ENCODE measurements around the gene SUN5.
A peak's percentile ranks its signal among the peaks of the same experiment; 100 is the strongest.
"Not testable (repeated sequence)": the region's sequence is repeated elsewhere in the genome, so short reads cannot be mapped to it uniquely, and the experiment has no call there.

Gene SUN5

DNA sequence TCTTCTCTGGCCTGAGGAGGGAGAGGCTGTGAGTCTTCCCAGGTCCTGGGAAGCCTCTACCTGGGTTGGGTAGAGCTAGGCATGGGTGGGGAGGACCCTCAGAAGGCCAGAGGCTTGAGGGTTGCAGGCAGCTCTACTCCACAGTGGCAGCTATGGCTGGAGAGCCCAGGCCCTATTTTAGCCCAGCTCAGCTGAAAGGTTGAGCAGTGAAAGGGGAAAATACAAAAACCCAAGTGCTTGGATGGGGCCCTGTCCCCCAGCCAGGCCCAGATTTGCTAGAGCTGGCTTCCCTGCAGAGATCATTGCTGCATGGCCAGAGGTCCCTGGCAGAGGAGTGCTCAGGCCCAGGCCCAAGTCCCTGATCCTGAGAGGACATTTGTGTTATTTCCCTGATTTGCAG, 45.7 kb downstream of the SUN5 start:
- DNase-seq, result no peak
- in situ Hi-C loops (cut with HindIII; ENCODE audit: low pct_ligation_motif_present, low pct_unique_long_range_greater_than_20kb, low sequenced_read_pairs), result no loop called here

DNA sequence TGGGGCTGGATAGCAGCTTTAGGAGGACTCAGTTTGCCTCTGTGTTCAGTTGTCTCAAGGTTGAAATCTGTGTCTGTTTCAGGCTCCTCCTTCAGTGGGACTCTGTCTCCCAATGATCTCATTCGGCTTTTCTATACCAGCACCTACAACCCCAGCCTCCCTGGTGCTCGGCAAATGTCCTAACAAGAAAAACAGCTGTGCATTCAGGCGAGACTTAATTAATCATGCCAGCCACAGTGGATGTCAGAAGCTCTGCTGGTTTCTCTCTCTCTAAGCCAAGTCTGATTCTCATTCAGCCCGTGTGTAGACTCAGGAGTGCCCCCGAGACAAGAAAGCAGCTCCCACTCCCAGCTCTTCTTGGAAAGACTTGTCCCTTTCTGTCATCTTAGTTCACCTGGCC, 46.8 kb downstream of the SUN5 start:
- DNase-seq, result no peak
- in situ Hi-C loops (cut with HindIII; ENCODE audit: low pct_ligation_motif_present, low pct_unique_long_range_greater_than_20kb, low sequenced_read_pairs), result no loop called here

DNA sequence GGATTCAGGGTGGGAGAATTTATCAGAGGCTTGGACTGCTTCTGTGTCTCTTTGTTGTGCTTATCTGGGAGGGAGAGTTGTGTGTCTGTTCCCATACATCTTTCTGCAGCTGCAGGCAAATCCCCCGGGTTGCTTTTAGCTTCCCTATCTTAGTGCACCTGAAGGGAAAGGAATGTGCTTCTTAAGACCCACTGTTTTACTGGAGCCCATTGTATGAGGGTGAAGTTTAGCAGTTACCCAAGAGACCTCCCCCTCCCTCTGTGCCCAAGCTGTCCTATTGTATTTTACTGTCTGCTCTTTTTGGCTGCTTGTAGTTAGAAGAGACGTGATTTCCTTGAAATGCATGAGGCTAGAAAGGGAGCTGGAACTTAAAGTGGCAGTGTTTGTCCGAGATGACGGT, 53.7 kb downstream of the SUN5 start:
- DNase-seq; in situ Hi-C loops (cut with HindIII; ENCODE audit: low pct_ligation_motif_present, low pct_unique_long_range_greater_than_20kb, low sequenced_read_pairs): not testable (repeated sequence)

DNA sequence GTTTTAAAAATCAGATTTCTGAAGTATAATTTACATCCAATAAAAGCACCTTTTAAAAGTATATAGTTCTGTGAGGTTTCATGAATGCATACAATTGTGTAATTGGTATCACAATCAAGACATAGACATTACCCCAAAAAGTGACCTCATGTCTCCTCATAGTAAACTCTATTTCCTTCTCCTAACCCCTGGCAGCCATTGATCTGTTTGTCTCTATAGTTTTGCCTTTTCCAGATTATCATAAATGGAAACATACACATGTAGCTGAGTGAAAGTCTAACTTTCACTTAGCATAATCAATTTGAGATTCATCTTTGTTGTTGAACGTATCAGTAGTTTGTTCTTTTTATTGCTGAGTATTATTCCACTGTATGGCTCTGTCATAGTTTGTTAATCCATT, 57.6 kb downstream of the SUN5 start:
- DNase-seq, result no peak
- in situ Hi-C loops (cut with HindIII; ENCODE audit: low pct_ligation_motif_present, low pct_unique_long_range_greater_than_20kb, low sequenced_read_pairs), result no loop called here

DNA sequence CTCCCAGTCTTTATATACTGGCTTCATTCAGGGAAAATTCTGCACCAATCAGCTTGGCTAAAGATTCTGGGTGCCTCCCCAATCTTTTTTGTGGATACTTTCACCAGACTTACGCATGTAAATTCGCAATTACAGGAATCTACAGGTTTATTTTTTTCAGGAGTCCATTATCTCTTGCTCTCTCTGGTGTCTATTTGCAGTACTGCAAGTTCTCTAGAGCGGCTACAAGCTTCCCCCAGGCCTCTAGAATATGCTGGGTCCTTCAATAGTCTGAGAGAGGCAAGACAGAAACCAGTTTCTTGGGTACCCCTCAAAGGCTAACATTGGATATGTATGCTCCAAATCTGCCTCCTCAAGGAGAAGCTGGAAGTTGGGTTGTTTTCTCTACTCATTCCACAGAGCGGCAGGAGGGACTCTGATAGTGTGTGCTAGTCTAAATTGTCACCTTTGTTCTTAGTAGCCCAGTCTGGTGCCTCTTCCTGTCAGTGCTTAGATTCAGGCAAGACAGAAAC, 58.5 kb downstream of the SUN5 start:
- peak; percentile 28 for DNase-seq
- in situ Hi-C loops (cut with HindIII; ENCODE audit: low pct_ligation_motif_present, low pct_unique_long_range_greater_than_20kb, low sequenced_read_pairs), result no loop called here

DNA sequence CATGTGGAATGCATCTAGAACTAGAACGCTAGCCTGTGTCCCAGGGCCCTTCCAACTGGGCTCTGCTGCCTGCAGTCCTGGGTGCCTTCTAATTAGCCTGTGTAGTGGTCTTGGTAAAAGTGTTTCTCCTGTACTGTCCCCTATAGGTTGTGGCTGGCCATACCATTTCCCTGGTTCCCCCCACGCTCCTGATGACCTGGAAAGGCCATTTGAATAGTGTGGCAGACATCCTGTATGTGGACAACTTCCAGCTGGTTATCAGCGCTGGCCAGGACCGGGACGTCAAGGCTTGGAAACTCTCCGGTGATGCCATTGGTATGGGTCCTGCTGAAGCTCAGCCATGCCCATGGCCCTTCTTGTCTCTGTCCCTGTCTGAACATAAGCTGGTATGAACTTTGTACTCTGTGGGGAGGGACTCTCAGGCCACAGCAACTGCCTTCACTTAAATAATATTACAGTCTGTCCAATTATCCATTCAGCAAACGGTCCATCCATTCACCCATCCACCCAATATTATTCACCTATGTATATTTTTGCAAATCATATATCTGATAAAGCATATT, 60.7 kb downstream of the SUN5 start:
- in situ Hi-C loops (cut with HindIII; ENCODE audit: low pct_ligation_motif_present, low pct_unique_long_range_greater_than_20kb, low sequenced_read_pairs), result no loop called here
- no peak for DNase-seq

DNA sequence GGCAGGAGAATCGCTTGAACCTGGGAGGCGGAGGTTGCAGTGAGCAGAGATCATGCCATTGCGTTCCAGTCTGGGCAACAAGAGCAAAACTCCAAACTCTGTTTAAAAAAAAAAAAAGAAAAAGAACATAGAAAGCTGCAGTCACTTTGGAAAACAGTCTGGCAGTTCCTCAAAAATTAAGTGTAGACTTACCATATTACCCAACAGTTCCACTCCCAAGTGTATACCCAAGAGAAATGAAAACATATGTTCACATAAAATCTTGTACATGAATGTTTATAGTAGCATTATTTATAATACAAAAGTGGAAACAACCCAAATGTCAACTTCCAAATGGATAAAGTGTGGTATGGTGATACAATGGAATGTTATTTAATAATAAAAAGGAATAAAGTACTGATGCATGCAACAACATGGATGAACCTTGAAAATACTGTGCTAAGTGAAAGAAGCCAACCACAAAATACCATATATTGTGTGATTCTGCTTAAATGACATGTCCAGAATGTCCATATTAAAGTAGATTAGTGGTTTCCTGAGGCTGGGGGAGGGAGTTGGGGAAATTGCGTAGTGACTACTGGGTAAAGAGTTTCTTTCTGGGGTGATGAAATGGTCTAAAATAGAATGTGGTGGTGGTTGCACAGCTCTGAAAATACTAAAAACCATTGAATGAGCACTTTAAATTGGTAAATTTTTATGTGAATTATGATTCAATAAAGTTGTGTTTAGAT, 62.9 kb downstream of the SUN5 start:
- in situ Hi-C loops (cut with HindIII; ENCODE audit: low pct_ligation_motif_present, low pct_unique_long_range_greater_than_20kb, low sequenced_read_pairs), result no loop called here
- no peak for DNase-seq

DNA sequence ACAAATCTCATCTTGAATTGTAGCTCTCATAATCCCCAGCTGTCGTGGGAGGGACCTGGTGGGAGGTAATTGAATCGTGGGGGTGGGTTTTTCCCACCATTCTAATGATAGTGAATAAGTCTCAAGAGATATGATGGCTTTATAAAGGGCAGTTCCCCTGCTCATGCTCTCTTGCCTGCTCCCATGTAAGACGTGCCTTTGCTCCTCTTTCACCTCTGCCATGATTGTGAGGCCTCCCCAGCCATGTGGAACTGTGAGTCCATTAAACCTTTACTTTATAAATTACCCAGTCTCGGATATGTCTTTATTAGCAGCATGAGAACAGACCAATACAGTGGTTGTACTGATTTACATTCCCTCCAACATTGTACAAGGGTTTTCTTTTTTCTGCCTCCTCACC, 69.7 kb downstream of the SUN5 start:
- DNase-seq, result no peak
- in situ Hi-C loops (cut with HindIII; ENCODE audit: low pct_ligation_motif_present, low pct_unique_long_range_greater_than_20kb, low sequenced_read_pairs), result no loop called here

Data from ACHN (cell line).